Mucosa of gallbladder (tissue), 1 donor: ENCODE data around the gene G3BP1. TPM values are rescaled to one million over a fixed set of nuclear protein-coding genes. Genes with fewer than 3 reads are reported as not detected.
"Not testable (repeated sequence)": the region's sequence is repeated elsewhere in the genome, so short reads cannot be mapped to it uniquely, and the experiment has no call there.

ENCODE experiments used
- DNase-seq: peaks from one replicate; pipeline ENCODE4 v3.0.0-alpha.2; 2020; ENCODE audit warnings: low spot score
- total RNA-seq: library from RNA; stranded (reverse); gene quantifications from one replicate; pipeline ENCODE4 v1.2.1, GENCODE V29; 2021
- donor health status: DM: no; HTN: no; CAD: no.

G3BP1 gene
- total RNA-seq, 1 donor from 2014 or later = 135 TPM

- not testable (repeated sequence) for DNase-seq
Measured at GRCh38 chr5:151860867-151861266, 89.1 kb downstream of the G3BP1 start.

Other genes starting within 250 kb of the G3BP1 start
- gene FAT2, start 180.6 kb upstream of the G3BP1 start, total RNA-seq = 0.03 TPM
- 985 TPM for gene SPARC, start 85.0 kb upstream of the G3BP1 start, total RNA-seq
- 88.0 TPM for gene ATOX1, start 13.3 kb upstream of the G3BP1 start, total RNA-seq
- not detected for gene GLRA1, start 152.9 kb downstream of the G3BP1 start, total RNA-seq